Measurements from ENCODE around the gene HAUS2.

Gene HAUS2

GRCh38 chr15:42548249-42549031 lies at the start of gene HAUS2, which contains the start of gene LRRC57:
TSS of gene HAUS2 (plus strand) at chr15:42548838. CDS start at chr15:42548873, 35 bp downstream.
TSS of gene LRRC57 (minus strand) at chr15:42548793. CDS start at chr15:42548434, 359 bp downstream.
- CTCF ChIA-PET, result interaction anchor here (1.0 to 1.3 kb wide), 2 partner anchors 27 to 97 kb away, joined by 3 read pairs; partner anchors contain the start of gene STARD9
- peak; percentile 92 for DNase-seq
- Mint-ChIP-seq H3K36me3 (peaks cover 40% of the 10 kb centered on the region), H3K4me1 (peaks cover 66% of the 10 kb centered on the region), H3K27me3 (peaks cover 4% of the 10 kb centered on the region), H3K9me3 (no peaks in the 10 kb centered on the region), H3K27ac (peak within 1 kb of the TSS; percentile 96), H3K4me3 (peak within 1 kb of the TSS; percentile 90)

DNA sequence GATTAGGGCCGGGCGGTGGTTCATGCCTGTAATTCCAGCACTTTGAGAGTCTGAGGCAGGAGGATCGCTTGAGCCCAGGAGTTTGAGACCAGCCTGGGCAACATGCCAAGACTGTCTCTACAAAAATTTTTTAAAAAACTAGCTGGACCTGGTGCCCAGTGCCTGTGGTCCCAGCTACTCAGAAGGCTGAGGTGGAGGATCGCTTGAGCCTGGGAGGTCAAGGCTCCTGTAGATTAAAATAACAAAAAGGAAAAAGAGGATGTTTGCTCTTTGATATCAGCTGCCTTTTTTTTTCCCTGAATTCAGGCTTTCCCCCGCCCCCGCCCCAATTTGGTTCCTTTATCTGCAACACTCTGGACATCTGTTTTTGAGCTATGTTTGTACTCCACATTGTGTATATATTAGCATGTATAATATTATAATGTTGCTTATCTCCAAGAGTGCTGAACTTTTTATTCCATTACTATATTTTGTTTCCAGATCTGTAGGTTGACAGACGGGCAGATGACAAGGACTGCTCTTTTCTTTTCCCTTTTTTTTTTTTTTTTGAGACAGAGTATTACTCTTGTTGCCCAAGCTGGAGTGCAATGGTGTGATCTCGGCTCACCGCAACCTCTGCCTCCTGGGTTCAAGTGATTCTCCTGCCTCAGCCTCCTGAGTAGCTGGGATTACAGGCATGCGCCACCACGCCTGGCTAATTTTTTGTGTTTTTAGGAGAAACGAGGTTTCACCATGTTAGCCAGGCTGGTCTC lies 48.6 kb upstream of the HAUS2 start:
- CTCF ChIA-PET, result no interaction called here
- Mint-ChIP-seq H3K27ac (no peak overlapping the region), H3K36me3 (peaks cover 16% of the 10 kb centered on the region), H3K27me3 (no peaks in the 10 kb centered on the region), H3K9me3 (no peaks in the 10 kb centered on the region), H3K4me3 (no peak overlapping the region), H3K4me1 (peaks cover 40% of the 10 kb centered on the region)
- DNase-seq, result no peak

DNA sequence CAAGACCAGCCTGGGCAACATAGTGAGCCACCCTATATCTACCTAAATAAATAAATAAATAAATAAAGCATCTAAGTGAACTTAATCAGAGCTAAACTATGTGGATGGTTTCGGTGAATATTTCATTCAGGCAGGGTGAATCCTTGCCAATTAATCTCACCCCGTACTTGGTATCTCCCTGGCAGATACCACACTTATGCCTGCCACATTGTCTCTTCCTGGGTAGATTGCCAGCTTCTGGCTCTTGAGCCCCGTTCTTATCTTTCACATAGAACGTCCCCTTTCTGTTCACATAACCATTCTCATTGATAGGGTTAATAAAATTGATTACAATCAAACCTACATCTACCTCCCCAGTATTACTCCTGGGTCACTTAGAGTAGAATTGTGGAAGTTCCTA lies 46.2 kb upstream of the HAUS2 start:
- Mint-ChIP-seq H3K9me3 (no peaks in the 10 kb centered on the region), H3K27me3 (no peaks in the 10 kb centered on the region), H3K4me3 (no peak overlapping the region), H3K36me3 (peaks cover 10% of the 10 kb centered on the region), H3K27ac (no peak overlapping the region), H3K4me1 (peaks cover 20% of the 10 kb centered on the region)
- no peak for DNase-seq
- CTCF ChIA-PET, result no interaction called here

DNA sequence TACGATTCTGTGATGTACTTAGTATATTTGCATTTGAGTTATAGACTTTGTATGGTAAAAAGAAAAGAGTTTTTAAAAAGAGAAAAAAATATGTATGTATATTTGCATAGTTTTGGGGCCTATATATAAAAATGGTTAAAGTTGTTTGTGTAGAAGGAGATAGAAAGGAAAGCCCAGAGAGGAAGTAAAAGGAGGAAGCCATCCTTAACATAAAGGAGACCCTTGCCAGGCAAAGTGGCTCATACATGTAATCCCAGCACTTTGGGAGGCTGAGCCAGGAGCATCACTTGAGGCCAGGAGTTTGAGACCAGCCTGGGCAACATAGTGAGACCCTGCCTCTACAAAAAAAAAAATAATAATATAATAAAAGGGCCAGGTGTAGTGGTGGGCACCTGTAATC lies 44.8 kb upstream of the HAUS2 start:
- no peak for DNase-seq
- Mint-ChIP-seq H3K4me3 (no peak overlapping the region), H3K27me3 (no peaks in the 10 kb centered on the region), H3K27ac (no peak overlapping the region), H3K36me3 (peaks cover 10% of the 10 kb centered on the region), H3K9me3 (no peaks in the 10 kb centered on the region), H3K4me1 (peaks cover 10% of the 10 kb centered on the region)
- CTCF ChIA-PET, result no interaction called here

- peaks cover 10% of the 10 kb centered on the region for H3K4me1 Mint-ChIP-seq
- H3K27me3 Mint-ChIP-seq, result no peaks in the 10 kb centered on the region
- H3K36me3 Mint-ChIP-seq, result peaks cover 7% of the 10 kb centered on the region
- no peak overlapping the region for H3K27ac Mint-ChIP-seq
- DNase-seq, result no peak
- H3K9me3 Mint-ChIP-seq, result no peaks in the 10 kb centered on the region
- CTCF ChIA-PET, result no interaction called here
- no peak overlapping the region for H3K4me3 Mint-ChIP-seq
Observed at GRCh38 chr15:42504631-42505030, 44.0 kb upstream of the HAUS2 start.

DNA sequence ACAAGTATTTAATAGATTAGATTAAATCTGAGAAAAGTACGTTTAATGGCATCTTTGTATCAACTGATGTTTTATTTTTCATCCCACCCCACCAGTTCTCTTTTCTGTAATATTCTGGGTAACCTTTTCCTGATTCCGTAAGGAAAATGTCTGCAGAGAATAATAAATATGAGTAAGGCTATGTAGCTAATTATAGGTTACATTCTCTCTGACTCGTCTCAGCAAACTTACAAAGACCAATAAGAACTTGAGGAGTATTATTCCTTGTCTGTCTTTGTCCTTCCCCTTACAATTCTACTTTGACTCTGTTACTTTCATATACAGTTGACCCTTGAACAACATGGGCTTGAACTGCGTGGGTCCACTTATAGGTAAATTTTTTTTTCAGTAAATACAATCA lies 41.1 kb upstream of the HAUS2 start:
- CTCF ChIA-PET, result no interaction called here
- DNase-seq, result no peak
- no peaks in the 10 kb centered on the region for H3K9me3 Mint-ChIP-seq
- H3K27ac Mint-ChIP-seq, result no peak overlapping the region
- peaks cover 4% of the 10 kb centered on the region for H3K4me1 Mint-ChIP-seq
- no peaks in the 10 kb centered on the region for H3K27me3 Mint-ChIP-seq
- no peak overlapping the region for H3K4me3 Mint-ChIP-seq
- peaks cover 7% of the 10 kb centered on the region for H3K36me3 Mint-ChIP-seq

DNA sequence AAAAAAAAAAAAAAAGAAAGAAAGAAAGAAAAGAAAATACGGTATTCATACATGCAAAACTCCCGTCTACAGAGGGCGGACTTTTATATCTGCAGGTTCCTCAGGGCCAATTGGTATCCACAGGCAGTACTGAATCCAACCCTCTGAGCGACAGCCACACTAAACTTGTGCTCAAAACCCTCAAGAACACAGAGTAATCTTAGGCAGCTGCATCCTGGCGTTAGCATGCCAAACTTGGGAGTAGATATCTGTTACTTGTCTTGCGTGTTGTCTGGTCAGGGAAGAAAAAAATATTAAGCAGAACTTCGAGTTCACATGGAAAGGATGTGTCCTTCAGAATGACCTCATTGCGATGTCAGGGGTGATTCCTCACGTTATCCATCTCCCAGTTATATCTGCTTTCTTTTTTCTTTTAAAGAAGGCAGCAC lies 40.4 kb upstream of the HAUS2 start:
- Mint-ChIP-seq H3K4me1 (peaks cover 2% of the 10 kb centered on the region), H3K27ac (no peak overlapping the region), H3K9me3 (no peaks in the 10 kb centered on the region), H3K27me3 (no peaks in the 10 kb centered on the region), H3K4me3 (no peak overlapping the region), H3K36me3 (peaks cover 7% of the 10 kb centered on the region)
- no peak for DNase-seq
- CTCF ChIA-PET, result interaction anchor here (1.1 kb wide), 1 partner anchor 31 kb away, joined by 3 read pairs; no protein-coding TSS in a partner anchor

GRCh38 chr15:42510258-42511006 lies 38.2 kb upstream of the HAUS2 start:
- no peak for DNase-seq
- H3K27ac Mint-ChIP-seq, result no peak overlapping the region
- H3K27me3 Mint-ChIP-seq, result no peaks in the 10 kb centered on the region
- peaks cover 12% of the 10 kb centered on the region for H3K36me3 Mint-ChIP-seq
- no peaks in the 10 kb centered on the region for H3K9me3 Mint-ChIP-seq
- H3K4me1 Mint-ChIP-seq, result peaks cover 2% of the 10 kb centered on the region
- no peak overlapping the region for H3K4me3 Mint-ChIP-seq
- CTCF ChIA-PET, result no interaction called here

- Mint-ChIP-seq H3K27ac (no peak overlapping the region), H3K36me3 (peaks cover 16% of the 10 kb centered on the region), H3K27me3 (no peaks in the 10 kb centered on the region), H3K9me3 (no peaks in the 10 kb centered on the region), H3K4me1 (peaks cover 2% of the 10 kb centered on the region), H3K4me3 (no peak overlapping the region)
- DNase-seq, result no peak
- CTCF ChIA-PET, result no interaction called here
Observed at GRCh38 chr15:42511007-42511391, 37.6 kb upstream of the HAUS2 start.

- no peaks in the 10 kb centered on the region for H3K27me3 Mint-ChIP-seq
- H3K27ac Mint-ChIP-seq, result no peak overlapping the region
- H3K36me3 Mint-ChIP-seq, result peaks cover 8% of the 10 kb centered on the region
- H3K4me1 Mint-ChIP-seq, result no peaks in the 10 kb centered on the region
- H3K9me3 Mint-ChIP-seq, result no peaks in the 10 kb centered on the region
- H3K4me3 Mint-ChIP-seq, result no peak overlapping the region
- CTCF ChIA-PET, result no interaction called here
- no peak for DNase-seq
Observed at GRCh38 chr15:42523331-42523730, 25.3 kb upstream of the HAUS2 start.

DNA sequence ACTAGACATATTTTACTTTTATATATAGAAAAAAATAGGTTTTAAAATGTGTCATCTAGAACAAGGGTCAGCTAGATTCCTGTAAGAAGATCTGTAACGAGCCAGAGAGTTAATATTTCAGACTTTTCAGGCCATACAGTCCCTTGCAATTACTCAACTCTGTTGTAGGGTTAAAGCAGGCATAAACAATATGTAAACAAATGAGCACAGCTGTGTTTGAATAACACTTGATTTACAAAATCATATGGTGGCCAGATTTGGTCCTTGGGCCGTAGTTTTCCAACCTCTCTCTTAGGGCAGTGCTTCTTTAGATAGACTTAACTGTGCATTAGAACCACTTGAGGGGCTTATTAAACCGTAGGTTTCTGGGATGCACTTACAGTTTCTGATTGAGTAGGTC lies 19.7 kb upstream of the HAUS2 start:
- CTCF ChIA-PET, result interaction anchor here (0.6 kb wide), 1 partner anchor 925 kb away, joined by 3 read pairs; no protein-coding TSS in a partner anchor
- peak overlapping the region; percentile 51 for H3K27ac Mint-ChIP-seq
- H3K27me3 Mint-ChIP-seq, result no peaks in the 10 kb centered on the region
- H3K4me3 Mint-ChIP-seq, result no peak overlapping the region
- peaks cover 20% of the 10 kb centered on the region for H3K36me3 Mint-ChIP-seq
- no peak for DNase-seq
- H3K9me3 Mint-ChIP-seq, result no peaks in the 10 kb centered on the region
- H3K4me1 Mint-ChIP-seq, result no peaks in the 10 kb centered on the region

GRCh38 chr15:42533246-42533645 lies 15.4 kb upstream of the HAUS2 start:
- no peak for DNase-seq
- H3K4me3 Mint-ChIP-seq, result no peak overlapping the region
- CTCF ChIA-PET, result no interaction called here
- H3K27me3 Mint-ChIP-seq, result no peaks in the 10 kb centered on the region
- H3K36me3 Mint-ChIP-seq, result peaks cover 24% of the 10 kb centered on the region
- H3K27ac Mint-ChIP-seq, result no peak overlapping the region
- H3K9me3 Mint-ChIP-seq, result no peaks in the 10 kb centered on the region
- H3K4me1 Mint-ChIP-seq, result no peaks in the 10 kb centered on the region

GRCh38 chr15:42544853-42545629 lies 3.6 kb upstream of the HAUS2 start:
- H3K27ac Mint-ChIP-seq, result peak overlapping the region; percentile 37
- H3K4me3 Mint-ChIP-seq, result no peak overlapping the region
- DNase-seq, result no peak
- H3K4me1 Mint-ChIP-seq, result peaks cover 43% of the 10 kb centered on the region
- peaks cover 4% of the 10 kb centered on the region for H3K27me3 Mint-ChIP-seq
- CTCF ChIA-PET, result interaction anchor here (0.6 kb wide), 2 partner anchors 10 to 326 kb away, joined by 3 read pairs; no protein-coding TSS in a partner anchor
- peaks cover 46% of the 10 kb centered on the region for H3K36me3 Mint-ChIP-seq
- H3K9me3 Mint-ChIP-seq, result no peaks in the 10 kb centered on the region

Data from activated naive CD4-positive, alpha-beta T cell treated with anti-CD3 and anti-CD28 coated beads, Interleukin-2, amount 10 ng/mL, durations not matched to agents 7 days and 5 days (primary cell).